GM12878 (cell line): ENCODE results near the gene KIAA1217. TPM values are rescaled to one million over a fixed set of nuclear protein-coding genes. Genes with fewer than 3 reads are reported as not detected.

Source experiments
- ATAC-seq: fragments of 200-7000 bp; cut with Tn5 transposase; 3 replicates; pipeline ENCODE4 v1.9.1; 2020; ENCODE audit warnings: mild to moderate bottlenecking, moderate library complexity
- BruUV-seq: library from RNA; stranded (reverse); fragments of 400-500 nt; replicated peaks from 2 replicates; lab custom pipeline; 2021; lab: Mats Ljungman, UMichigan
- CTCF ChIA-PET: fragments of 300-600 bp; sonication (Branson Sonifier 250); formaldehyde crosslinking; extraction: SDS; loops from one replicate; lab custom pipeline; 2021; ENCODE audit warnings: inconsistent platforms; lab: Yijun Ruan, JAX
- POLR2A ChIA-PET: fragments of 350-600 bp; formaldehyde crosslinking; extraction: SDS; loops from one replicate; lab custom pipeline; 2021; ENCODE audit warnings: inconsistent platforms; lab: Charles Lee
- RAD21 ChIA-PET: fragments of 300-600 bp; sonication (Branson Sonifier 250); formaldehyde crosslinking; loops from one replicate; lab custom pipeline; 2023; ENCODE audit warnings: antibody characterized with exemption; ENCODE audit not compliant: unreplicated experiment; lab: Charles Lee
- SMC1A ChIA-PET: fragments of 300-600 bp; sonication (Branson Sonifier 250); formaldehyde crosslinking; loops from one replicate; lab custom pipeline; 2023; ENCODE audit not compliant: unreplicated experiment, uncharacterized antibody; lab: Charles Lee
- DNase-seq: peaks from one replicate; pipeline ENCODE4 v3.0.0-alpha.2; 2011; ENCODE audit warnings: low read depth, low spot score
- FAIRE-seq: peaks from 3 replicates; lab custom pipeline; 2011; peaks lifted over from hg19 to GRCh38; lab: Jason Lieb, UNC
- H2AFZ ChIP-seq: 2 replicates; pipeline ENCODE4 v1.6.0; 2011; ENCODE audit warnings: low read depth, low read length, control low read depth; ENCODE audit not compliant: control insufficient read depth
- H3K27ac ChIP-seq: 2 replicates; pipeline ENCODE4 v1.5.1; 2011; ENCODE audit warnings: control low read depth; ENCODE audit not compliant: control insufficient read depth, insufficient read depth
- H3K27me3 ChIP-seq, 2 experiments: replicated peaks in 1 of 2; 2 replicates each; pipeline versions ENCODE4 v1.6.0 to v1.6.1; 2011; ENCODE audit warnings: low read length in 1 of 2; ENCODE audit not compliant: control insufficient read depth in 2 of 2, insufficient read depth in 2 of 2
- H3K36me3 ChIP-seq, 2 experiments: 2 replicates each; pipeline ENCODE4 v1.5.1; 2011; ENCODE audit warnings: low read length in 1 of 2; ENCODE audit not compliant: control insufficient read depth in 2 of 2, insufficient read depth in 2 of 2
- H3K4me1 ChIP-seq: 2 replicates; pipeline ENCODE4 v1.6.1; 2011; ENCODE audit warnings: mild to moderate bottlenecking, low read length, moderate library complexity, mixed read lengths; ENCODE audit not compliant: control insufficient read depth, insufficient read depth
- H3K4me2 ChIP-seq: 2 replicates; pipeline ENCODE4 v1.6.0; 2011; ENCODE audit warnings: control low read depth; ENCODE audit not compliant: control insufficient read depth, insufficient read depth
- H3K4me3 ChIP-seq: fragments of 200-600 bp; sonication (generic); 2 replicates; pipeline ENCODE4 v1.5.1; 2016
- H3K79me2 ChIP-seq: 2 replicates; pipeline ENCODE4 v1.6.0; 2011; ENCODE audit warnings: low read length; ENCODE audit not compliant: control insufficient read depth, insufficient read depth
- H3K9ac ChIP-seq: 2 replicates; pipeline ENCODE4 v1.8.0; 2011; ENCODE audit warnings: low read length, control low read depth, mixed read lengths; ENCODE audit not compliant: control insufficient read depth, insufficient read depth
- H3K9me3 ChIP-seq: replicated peaks from 3 replicates; pipeline ENCODE4 v1.5.1; 2011; ENCODE audit warnings: mild to moderate bottlenecking, low read length; ENCODE audit not compliant: control insufficient read depth, insufficient read depth
- H4K20me1 ChIP-seq: 2 replicates; pipeline ENCODE4 v1.6.0; 2011; ENCODE audit not compliant: control insufficient read depth, insufficient read depth
- BRCA1 ChIP-seq: IDR thresholded peaks from 2 replicates; pipeline ENCODE4 v1.6.1; 2011; ENCODE audit warnings: low read depth, low read length, improper control_type of control experiment
- CBX3 ChIP-seq: fragments of 200-600 bp; sonication (generic); IDR thresholded peaks from 2 replicates; pipeline ENCODE4 v1.6.1; 2016; ENCODE audit warnings: low read depth, borderline replicate concordance
- CREB1 ChIP-seq: IDR thresholded peaks from 2 replicates; pipeline ENCODE4 v1.6.1; 2012; ENCODE audit warnings: low read depth, mild to moderate bottlenecking, inconsistent platforms
- IRF4 ChIP-seq: IDR thresholded peaks from 2 replicates; pipeline ENCODE4 v1.6.1; 2011; ENCODE audit warnings: low read depth, low read length
- NRF1 ChIP-seq: conservative IDR thresholded peaks from 2 replicates; pipeline ENCODE4 v1.6.1; 2011; ENCODE audit warnings: mild to moderate bottlenecking, low read depth, low read length, improper control_type of control experiment
- POLR2AphosphoS2 ChIP-seq: IDR thresholded peaks from 2 replicates; pipeline ENCODE4 v1.6.1; 2011; ENCODE audit warnings: low read depth, mild to moderate bottlenecking, low read length, improper control_type of control experiment, moderate library complexity
- RELA ChIP-seq: fragments of 450-650 bp; IDR thresholded peaks from 2 replicates; pipeline ENCODE4 v1.8.0; 2014; ENCODE audit warnings: borderline replicate concordance; ENCODE audit not compliant: partially characterized antibody
- RFX5 ChIP-seq: IDR thresholded peaks from 2 replicates; pipeline ENCODE4 v1.6.1; 2011; ENCODE audit warnings: low read depth, low read length, improper control_type of control experiment
- SIX5 ChIP-seq: IDR thresholded peaks from 2 replicates; pipeline ENCODE4 v1.6.1; 2011; ENCODE audit warnings: mild to moderate bottlenecking, low read depth, low read length, moderate library complexity; ENCODE audit not compliant: severe bottlenecking
- SMC3 ChIP-seq: IDR thresholded peaks from 2 replicates; pipeline ENCODE4 v1.6.1; 2011; ENCODE audit warnings: low read length, improper control_type of control experiment, borderline replicate concordance
- SREBF1 ChIP-seq: IDR thresholded peaks from 2 replicates; pipeline ENCODE4 v1.6.1; 2012; ENCODE audit warnings: mild to moderate bottlenecking, low read length
- SUPT20H ChIP-seq: IDR thresholded peaks from 2 replicates; pipeline ENCODE4 v1.6.1; 2011; ENCODE audit warnings: low read depth, mild to moderate bottlenecking, low read length, moderate library complexity, borderline replicate concordance; ENCODE audit not compliant: control insufficient read depth
- TAF1 ChIP-seq: IDR thresholded peaks from 2 replicates; pipeline ENCODE4 v1.6.1; 2011; ENCODE audit warnings: mild to moderate bottlenecking, low read depth, low read length, borderline replicate concordance
- WGBS: methylation state at CpG from one replicate; pipeline ENCODE4 v1.1.6; 2016; ENCODE audit warnings: low lambda C conversion rate; ENCODE audit not compliant: insufficient replicate concordance, insufficient coverage; ENCODE audit errors: missing lambda C conversion rate; 5-methylcytosine and 5-hydroxymethylcytosine counted together
- in situ Hi-C: fragments of 300-500 bp; cut with MboI; formaldehyde crosslinking; loops from 9 replicates; pipeline ENCODE4 v1.14.3; 2018; ENCODE audit warnings: mixed read lengths
- intact Hi-C: fragments of 100-400 bp; cut with micrococcal nuclease; formaldehyde crosslinking; loops from one replicate; pipeline ENCODE4 v1.14.2; 2022; ENCODE audit not compliant: unreplicated experiment
- polyA plus RNA-seq, 11 experiments: library from polyadenylated mRNA; depleted of rRNA in 4 of 11; unstranded in 6 of 11; stranded (reverse) in 5 of 11; fragments of >200 nt; fragmentation: Nextera tagmentation in 4 of 11; fragmentation: Illumina TruSeq in 1 of 11; extraction: Ambion mirVana in 4 of 11; extraction: Trizol in 1 of 11; gene quantifications; 1 replicate in 1 of 11; 2 replicates in 10 of 11; pipeline versions ENCODE4 v1.2.1 to v1.2.3, GENCODE V29; 2011 to 2016; ENCODE audit warnings: inconsistent platforms in 2 of 11, missing spikeins in 2 of 11, low read depth in 1 of 11
- total RNA-seq, 4 experiments: library from RNA; depleted of rRNA in 3 of 4; stranded (reverse); fragments of >200 nt in 3 of 4; fragmentation: Illumina TruSeq in 1 of 4; extraction: Trizol in 1 of 4; gene quantifications; 2 replicates each; pipeline versions ENCODE4 v1.2.1 to v1.2.3, GENCODE V29; 2013 to 2021
- TF ChIP-seq, protein P1 (sequence below): fragments of 450-650 bp; IDR thresholded peaks from 2 replicates; pipeline ENCODE4 v1.6.1; 2017; ENCODE audit warnings: mild to moderate bottlenecking, moderate library complexity

The KIAA1217 gene
- total and polyA plus RNA-seq, 10 of the 15 experiments (the other 5 are each of a cell fraction or from before 2014, with no cell fraction given), result 0.57 to 3.8 (median 2.1) TPM

DNA sequence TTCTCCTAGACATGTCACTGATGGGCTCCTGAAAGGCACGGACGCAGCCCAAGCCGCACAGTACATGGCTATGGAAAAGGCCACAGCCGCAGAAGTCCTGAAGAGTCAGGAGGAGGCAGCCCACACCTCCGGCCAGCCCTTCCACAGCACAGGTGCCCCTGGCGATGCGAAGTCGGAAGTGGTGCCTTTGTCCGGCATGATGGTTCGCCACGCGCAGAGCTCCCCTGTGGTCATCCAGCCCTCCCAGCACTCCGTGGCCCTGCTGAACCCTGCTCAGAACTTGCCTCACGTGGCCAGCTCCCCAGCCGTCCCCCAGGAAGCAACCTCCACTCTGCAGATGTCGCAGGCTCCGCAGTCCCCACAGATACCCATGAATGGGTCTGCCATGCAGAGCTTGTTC lies 315.4 kb downstream of the KIAA1217 start:
- Histone ChIP-seq H3K4me1 (no peaks in the 10 kb centered on the region), H3K4me2 (no peak overlapping the region), H3K79me2 (no peaks in the 10 kb centered on the region), H3K27me3 (no peaks in the 10 kb centered on the region), H3K9me3 (no peaks in the 10 kb centered on the region), H4K20me1 (no peaks in the 10 kb centered on the region), H3K36me3 (no peaks in the 10 kb centered on the region), H3K4me3 (no peak overlapping the region), H2AFZ (no peak overlapping the region), H3K9ac (no peak overlapping the region), H3K27ac (no peak overlapping the region)
- ChIA-PET SMC1A (no interaction called here), POLR2A (no interaction called here), RAD21 (interaction anchor here (0.6 kb wide), 1 partner anchor 25 kb away, joined by 3 read pairs; no protein-coding TSS in a partner anchor), CTCF (interaction anchor here (1.7 kb wide), 1 partner anchor 530 kb away, joined by 4 read pairs; no protein-coding TSS in a partner anchor)
- no TSS peak for BruUV-seq
- ATAC-seq (no peak), FAIRE-seq (no peak), DNase-seq (no peak)
- whole genome bisulfite sequencing, result 76% methylated on average over 12 of the region's 17 CpGs
- TF ChIP-seq SIX5, result no peak
- no peak for TF ChIP-seq SMC3
- no peak for TF ChIP-seq CREB1
- no peak for TF ChIP-seq SUPT20H
- TF ChIP-seq SREBF1, result no peak
- TF ChIP-seq RELA, result no peak
- TF ChIP-seq, protein P1, sequence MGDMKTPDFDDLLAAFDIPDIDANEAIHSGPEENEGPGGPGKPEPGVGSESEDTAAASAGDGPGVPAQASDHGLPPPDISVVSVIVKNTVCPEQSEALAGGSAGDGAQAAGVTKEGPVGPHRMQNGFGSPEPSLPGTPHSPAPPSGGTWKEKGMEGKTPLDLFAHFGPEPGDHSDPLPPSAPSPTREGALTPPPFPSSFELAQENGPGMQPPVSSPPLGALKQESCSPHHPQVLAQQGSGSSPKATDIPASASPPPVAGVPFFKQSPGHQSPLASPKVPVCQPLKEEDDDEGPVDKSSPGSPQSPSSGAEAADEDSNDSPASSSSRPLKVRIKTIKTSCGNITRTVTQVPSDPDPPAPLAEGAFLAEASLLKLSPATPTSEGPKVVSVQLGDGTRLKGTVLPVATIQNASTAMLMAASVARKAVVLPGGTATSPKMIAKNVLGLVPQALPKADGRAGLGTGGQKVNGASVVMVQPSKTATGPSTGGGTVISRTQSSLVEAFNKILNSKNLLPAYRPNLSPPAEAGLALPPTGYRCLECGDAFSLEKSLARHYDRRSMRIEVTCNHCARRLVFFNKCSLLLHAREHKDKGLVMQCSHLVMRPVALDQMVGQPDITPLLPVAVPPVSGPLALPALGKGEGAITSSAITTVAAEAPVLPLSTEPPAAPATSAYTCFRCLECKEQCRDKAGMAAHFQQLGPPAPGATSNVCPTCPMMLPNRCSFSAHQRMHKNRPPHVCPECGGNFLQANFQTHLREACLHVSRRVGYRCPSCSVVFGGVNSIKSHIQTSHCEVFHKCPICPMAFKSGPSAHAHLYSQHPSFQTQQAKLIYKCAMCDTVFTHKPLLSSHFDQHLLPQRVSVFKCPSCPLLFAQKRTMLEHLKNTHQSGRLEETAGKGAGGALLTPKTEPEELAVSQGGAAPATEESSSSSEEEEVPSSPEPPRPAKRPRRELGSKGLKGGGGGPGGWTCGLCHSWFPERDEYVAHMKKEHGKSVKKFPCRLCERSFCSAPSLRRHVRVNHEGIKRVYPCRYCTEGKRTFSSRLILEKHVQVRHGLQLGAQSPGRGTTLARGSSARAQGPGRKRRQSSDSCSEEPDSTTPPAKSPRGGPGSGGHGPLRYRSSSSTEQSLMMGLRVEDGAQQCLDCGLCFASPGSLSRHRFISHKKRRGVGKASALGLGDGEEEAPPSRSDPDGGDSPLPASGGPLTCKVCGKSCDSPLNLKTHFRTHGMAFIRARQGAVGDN, result no peak
- no peak for TF ChIP-seq CBX3
- no peak for TF ChIP-seq RFX5
- TF ChIP-seq NRF1, result no peak
- no peak for TF ChIP-seq POLR2AphosphoS2
- TF ChIP-seq IRF4, result no peak
- TF ChIP-seq BRCA1, result no peak
- no peak for TF ChIP-seq TAF1
- intact Hi-C loops, result no loop called here
- in situ Hi-C loops, result no loop called here
